Measurements from ENCODE around the gene SMC1A.
A peak's percentile ranks its signal among the peaks of the same experiment; 100 is the strongest.
"Not testable (repeated sequence)": the region's sequence is repeated elsewhere in the genome, so short reads cannot be mapped to it uniquely, and the experiment has no call there.

The SMC1A gene

DNA sequence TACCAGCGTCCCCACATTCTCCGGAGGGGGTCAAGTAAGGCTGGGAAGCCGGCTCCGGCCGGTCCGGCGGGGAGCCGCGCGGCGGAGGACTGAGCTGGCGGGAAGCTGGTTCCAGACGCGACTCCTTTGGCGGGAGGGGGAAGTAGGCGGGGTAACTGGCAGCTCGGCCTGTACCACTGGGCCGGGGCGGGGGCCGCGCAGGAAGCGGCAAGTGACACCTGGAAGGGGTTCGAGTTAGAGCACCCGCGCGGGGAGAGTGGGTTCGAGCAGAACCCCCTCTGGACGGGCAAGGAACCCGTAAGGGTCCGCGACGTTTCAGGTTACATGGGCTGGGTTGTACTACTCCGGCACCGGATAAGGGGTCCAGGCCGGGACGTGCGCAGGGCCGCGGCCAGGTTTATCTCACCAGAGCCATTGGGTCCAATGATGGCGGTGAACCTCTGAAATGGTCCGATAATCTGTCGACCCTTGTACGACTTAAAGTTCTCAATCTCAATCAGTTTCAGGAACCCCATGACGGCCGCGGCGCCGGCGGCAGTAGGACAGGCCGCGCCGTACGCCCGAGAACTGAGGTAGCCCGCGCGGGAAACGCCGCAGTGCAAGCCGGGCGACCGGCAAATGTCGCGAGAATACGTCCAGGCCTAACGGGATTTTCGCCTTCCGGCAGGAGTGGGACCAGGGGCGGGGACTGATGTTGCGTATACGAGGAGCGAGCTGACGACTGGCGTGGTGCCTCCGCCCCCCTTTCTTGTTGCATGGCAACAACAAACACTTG lies at the start of gene SMC1A:
Gene SMC1A (minus strand): TSS at position 569 of the 775 bp plus-strand sequence. CDS start 54 bp downstream, at position 515.
- peak; percentile 98 for DNase-seq

DNA sequence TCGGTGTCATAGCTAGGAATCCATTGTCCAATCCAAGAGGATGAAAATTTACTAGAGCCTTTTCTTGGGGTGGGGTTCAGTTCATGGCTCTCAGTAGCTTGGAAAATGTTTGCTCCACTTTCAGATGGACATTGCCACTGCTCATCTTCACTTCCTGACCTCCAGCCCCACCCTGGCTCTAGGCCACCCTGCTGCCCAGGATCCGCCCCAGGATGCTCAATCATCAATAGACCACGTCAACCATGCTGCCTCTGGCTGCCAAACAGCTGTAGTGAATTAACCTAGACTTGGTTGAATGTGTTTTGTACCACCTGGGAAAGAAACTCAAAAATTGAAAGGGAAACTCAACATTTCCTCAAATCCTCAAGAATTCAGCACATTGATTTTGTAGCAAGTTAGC lies 48.9 kb upstream of the SMC1A start:
- DNase-seq = no peak

DNA sequence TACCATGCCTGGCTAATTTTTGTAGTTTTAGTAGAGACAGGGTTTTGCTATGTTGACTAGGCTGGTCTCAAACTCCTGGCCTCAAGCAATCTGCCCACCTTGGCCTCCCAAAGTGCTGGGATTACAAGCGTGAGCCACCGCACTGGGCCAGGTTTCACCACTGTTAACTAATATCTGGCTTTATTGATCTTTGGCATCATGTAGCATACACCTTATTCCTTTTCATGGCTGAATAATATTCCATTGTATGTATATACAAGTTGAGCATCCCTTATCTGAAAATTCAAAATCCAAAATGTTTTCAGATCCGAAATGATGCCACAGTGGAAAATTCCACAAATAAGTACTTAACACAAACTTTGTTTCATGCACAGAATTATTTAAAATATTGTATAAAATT lies 46.2 kb upstream of the SMC1A start:
- DNase-seq = not testable (repeated sequence)

DNA sequence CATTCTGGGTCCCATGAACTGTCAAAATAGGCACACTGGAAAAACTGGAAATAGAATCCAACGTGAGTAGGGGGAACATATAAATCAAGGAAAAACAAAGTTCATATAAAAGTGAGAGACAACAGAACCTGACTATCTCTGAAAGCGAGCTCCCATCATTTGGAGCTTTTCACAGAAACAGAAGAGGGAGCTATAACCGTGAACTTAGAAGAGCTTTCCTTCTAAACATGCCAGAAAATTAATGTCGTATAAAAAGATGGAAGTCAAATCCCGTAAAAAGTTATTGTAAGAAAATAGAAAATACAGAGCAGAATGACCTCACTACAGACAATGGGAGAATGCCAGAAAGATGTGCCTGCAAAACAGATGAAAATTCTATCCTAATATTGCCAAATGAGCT lies 35.6 kb upstream of the SMC1A start:
- DNase-seq = no peak

DNA sequence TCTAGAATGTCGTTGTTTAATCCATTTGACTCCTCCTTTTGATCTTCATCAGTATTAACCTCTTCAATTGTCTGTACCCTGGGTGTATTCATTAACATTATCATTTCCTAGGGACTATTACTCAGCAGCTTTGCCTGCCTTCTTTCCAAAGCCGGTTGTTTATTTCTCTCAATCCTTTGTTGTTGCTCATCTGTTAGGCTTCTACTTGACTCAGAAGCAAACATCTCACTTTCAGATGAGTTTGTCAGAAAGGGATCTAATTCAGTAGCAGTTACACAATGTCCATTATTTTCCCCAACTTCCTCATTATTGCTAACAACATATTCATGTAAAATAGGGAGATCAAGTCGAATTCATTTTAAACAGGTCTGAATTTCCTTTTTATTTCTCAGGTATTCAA lies 33.8 kb upstream of the SMC1A start:
- DNase-seq = no peak

DNA sequence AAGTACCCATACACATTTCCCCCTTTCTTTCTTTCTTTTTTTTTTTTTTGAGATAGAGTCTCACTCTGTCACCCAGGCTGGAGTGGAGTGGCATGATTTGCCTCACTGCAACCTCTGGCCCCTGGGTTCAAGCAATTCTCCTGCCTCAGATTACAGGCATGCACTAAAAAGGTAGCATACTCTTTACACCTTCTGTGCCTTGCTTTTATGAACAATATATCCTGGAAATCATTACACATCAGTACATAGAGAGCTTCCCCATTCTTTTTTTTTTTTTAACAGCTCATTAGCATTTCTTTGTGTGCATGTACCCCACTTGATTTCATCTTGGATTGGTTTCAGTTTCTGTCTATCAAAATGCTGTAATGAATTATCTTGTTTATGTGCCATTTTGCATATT lies 30.4 kb upstream of the SMC1A start:
- DNase-seq = no peak

DNA sequence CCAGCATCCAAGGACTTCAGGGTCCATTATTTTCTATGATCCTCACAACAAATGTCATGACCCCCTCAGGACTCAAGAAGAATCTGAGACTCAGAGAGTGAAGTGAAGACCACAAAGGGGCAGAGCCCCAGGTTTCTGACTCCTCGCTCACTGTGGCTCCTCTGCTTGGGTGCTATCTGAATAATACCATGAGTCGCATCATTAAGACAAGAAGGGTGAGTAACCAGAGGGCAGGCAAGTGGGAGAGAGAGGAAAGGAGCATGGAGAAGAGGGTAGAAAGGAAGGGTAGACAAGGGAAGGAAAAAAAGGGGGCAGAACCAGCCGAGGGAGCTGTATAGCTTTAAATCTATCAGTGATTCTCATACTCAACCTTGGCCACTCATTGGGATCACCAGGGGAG lies 27.2 kb upstream of the SMC1A start:
- no peak for DNase-seq

DNA sequence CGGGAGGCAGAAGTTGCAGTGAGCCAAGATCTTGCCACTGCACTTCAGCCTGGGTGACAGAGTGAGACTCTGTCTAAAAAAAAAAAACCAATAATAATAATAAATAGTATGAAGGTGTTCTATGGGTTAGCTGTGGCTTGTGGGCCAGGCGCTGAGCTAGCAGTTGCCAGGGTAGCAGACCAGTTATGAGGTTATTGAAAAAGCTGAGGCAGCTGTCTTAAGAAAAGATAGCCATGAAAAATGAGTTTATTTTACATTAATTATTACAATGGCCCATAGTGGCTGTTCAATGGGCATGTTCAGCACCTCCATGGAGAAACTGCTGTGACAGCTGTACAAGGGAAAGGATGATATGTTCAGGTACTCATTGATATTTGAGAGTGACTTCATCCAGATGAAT lies 25.0 kb upstream of the SMC1A start:
- no peak for DNase-seq

DNA sequence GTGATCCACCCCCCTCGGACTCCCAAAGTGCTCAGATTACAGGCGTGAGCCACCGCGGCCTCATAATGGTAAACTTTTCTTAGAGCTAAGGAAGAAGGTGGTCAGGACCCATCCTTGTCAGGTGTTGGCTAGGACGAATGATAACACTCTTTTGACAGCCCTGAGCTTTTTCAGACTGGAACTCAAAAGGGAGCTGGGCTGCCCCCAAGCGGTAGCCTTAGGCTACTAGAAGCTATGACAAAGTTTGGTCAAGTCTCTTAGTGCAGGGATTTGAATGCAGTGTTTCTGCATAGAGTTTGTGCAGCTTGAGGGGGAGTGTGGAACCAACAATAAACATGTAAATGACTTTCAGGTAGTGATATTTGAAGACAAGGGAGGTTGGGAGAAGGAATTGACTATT lies 23.5 kb upstream of the SMC1A start:
- peak; percentile 67 for DNase-seq

DNA sequence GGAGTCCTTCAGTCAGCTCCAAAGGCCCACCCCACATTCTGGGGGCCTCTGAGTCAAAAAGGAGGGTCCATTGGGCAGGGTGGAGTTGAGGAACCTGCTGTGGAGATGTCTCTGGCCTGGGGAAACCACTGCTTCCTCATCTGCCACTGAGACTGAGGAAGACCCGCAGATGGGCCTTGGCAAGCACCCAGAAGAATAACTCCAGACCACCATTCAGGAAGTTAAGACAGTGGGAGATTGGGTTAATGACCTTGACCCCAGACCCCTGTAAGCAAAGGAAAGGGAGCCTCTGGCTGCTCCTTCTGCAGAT lies 19.8 kb upstream of the SMC1A start:
- DNase-seq = no peak

DNA sequence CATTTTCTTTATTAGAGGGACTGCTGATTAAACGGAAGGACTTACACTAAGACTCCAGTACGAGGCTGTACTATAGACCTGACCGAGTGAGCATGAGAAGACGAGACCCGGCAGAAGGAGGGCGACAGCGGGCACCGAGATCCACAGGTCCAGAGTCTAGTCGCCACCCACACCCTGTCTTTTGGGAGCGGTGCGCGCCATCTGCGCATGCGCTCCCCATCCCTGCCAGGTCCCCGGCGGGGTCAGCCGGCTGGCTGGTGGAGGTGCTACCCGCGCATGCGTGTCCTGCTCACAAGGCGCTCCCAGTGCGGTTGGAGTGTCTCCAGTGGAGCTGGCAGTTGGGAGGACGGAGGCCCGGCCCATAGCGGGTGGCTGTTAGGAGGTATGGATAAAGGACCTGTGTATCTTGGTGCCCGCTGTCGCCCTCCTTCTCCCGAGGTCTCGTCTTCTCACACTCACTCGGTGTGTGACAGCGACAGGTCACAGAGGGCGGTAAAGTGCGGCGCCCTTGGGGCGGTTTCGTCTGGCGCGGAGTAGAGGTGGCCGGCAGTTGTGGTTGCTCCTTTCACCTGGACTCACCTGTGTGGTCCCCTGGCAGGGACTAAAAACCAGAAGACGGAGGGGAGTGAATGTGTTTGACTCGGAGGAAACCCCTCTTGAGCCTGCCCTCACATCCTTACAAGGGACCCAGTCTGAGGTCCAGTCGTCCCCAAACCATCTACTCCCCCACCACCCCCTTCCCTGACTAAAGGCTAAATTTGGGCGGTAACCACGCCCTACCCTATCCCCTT lies 19.3 kb upstream of the SMC1A start:
- DNase-seq = peak; percentile 88

DNA sequence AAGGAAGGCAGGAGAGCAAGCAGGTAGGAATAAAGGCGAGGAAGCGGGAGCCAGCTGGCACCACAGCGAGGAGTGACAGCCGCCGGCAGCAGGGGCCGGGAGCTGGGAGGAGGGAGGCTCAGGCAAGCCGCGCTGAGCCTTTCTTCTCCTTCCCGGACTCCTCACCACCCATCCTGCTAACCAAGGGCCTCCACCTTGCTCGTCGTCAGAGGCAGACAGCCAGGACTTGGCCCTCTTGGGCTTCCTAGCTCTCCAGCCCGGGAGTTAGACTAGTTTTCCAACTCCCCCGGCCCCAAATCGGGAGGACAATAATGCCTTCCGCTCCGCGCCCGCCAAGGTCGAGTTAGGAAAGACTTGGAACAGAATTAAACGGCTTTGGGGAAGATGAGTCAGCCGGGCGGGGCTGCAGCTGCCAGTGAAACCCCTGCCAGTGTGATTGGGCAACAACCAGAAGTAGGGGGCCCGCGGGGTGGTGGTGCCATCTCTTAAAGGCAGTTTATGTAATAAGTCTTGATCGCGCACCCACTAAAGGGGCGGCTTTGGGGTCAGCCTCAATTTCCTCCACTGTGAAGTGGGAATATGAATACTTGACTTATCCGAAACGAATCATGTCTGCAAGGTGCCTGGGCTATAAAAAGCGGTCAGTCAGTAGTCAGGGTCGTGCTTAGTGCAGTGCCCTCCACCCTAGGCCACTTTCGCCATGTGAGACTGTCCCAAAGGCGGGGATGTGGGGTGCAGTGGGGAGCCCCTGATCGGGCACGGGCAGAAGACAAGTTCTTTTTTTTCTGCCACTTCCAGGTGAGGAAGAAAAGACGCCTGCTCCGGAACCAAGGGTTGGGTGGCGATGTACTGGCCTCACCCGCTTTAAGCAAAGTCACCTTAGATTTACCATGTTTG lies 18.4 kb upstream of the SMC1A start:
- DNase-seq = peak; percentile 68

DNA sequence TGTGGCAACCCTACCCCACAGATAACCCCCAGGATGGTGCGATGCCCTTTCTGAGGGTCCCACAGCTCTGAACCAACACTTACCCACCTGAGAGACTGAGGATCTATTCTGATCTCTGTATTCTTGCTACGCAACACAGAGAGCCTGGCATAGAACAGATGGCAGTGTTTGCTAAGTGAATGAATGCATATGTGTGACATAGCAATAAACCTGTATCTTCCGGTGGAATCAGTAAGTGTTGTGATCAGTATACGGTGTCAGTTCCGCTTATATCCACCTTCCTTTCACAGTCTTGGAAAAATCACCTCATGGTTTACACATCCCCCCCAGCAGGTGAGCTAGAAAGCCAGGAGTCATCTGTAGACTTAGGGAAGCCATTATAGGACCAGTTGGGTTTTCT lies 17.6 kb upstream of the SMC1A start:
- DNase-seq = no peak

DNA sequence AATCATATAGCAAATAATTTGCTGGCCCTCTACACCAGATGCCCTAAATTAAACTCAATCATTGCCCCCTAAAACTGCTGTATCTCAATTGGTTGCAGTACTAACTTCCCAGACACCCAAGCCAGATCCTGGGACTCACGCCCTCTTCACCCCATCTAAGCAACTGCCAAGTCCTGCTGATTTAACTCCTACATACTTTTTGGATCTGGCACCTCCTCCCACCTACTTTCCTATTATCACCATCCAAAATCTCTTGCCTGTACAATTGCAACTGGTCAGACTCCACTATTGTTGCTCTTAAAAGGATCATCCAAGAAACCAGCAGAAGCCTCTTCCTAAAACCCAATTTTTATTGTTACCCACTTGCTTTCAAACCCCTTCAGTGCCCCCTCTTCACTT lies 16.4 kb upstream of the SMC1A start:
- no peak for DNase-seq

DNA sequence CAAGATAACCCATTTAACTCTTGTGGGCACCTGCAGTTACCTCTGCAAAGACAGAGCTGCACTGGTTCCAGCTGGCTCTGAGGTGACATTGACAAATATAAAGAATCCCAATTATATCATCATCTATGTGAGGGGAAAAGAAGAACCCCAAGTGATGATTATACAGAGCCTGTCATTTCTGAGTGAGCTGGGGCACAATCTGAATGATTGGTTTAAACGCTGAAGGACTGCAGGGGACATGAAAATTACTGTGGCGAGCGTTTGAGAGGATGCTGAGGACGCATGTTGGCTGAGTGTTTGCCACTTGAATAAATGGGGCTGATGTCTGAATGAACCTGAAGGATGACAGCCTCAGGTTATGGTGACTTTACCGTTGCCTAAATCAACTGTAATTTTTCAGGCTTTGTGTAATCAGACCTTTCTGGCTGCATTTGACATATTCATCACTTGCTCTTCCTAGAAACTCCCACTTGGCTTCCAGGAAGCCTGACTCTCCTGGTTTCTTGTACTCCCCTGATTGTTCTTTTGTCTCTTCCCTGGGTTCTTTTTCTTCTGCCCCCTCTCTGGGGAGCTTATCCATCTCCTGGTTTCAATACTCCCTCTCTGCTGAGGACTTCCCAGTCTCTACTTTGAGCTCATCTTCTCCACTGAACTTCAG lies 15.8 kb upstream of the SMC1A start:
- no peak for DNase-seq

DNA sequence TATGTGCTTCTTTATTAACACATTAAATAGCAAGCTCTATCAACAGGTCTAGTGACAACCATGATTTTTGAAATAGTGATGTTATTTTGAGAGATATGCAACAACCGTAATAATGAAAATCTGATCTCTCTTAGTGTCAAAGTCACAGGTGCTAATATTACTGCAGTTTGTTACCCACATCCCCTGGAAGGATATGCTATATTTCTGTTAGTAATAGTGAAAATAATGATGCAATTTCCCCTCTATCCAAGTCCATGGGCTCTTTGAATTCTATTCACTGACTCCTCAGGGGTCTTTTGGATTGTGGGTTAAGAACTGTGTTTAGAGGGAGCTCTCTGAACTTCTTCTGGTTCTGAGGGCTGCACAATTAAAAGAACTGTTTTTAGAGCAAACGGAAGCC lies 14.8 kb upstream of the SMC1A start:
- no peak for DNase-seq

DNA sequence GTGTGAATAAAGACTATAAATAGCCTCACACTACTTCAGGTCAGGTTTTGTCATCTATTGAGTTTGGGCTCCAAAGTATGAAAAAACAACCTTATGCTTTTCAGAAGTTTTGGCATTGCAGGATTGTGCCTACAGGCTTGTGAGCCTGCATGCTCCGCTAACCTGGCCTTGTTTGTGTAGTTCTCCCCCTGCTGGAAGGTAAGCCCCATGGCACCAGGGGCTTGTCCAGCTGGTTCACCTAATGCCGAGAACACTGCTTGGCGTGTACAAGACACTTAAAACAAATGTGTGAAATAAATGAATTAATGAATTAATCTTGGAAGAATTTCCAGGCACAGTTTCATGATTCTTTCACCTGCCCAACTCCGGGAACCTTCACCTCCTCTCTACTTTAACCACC lies 13.5 kb upstream of the SMC1A start:
- DNase-seq = peak; percentile 79

DNA sequence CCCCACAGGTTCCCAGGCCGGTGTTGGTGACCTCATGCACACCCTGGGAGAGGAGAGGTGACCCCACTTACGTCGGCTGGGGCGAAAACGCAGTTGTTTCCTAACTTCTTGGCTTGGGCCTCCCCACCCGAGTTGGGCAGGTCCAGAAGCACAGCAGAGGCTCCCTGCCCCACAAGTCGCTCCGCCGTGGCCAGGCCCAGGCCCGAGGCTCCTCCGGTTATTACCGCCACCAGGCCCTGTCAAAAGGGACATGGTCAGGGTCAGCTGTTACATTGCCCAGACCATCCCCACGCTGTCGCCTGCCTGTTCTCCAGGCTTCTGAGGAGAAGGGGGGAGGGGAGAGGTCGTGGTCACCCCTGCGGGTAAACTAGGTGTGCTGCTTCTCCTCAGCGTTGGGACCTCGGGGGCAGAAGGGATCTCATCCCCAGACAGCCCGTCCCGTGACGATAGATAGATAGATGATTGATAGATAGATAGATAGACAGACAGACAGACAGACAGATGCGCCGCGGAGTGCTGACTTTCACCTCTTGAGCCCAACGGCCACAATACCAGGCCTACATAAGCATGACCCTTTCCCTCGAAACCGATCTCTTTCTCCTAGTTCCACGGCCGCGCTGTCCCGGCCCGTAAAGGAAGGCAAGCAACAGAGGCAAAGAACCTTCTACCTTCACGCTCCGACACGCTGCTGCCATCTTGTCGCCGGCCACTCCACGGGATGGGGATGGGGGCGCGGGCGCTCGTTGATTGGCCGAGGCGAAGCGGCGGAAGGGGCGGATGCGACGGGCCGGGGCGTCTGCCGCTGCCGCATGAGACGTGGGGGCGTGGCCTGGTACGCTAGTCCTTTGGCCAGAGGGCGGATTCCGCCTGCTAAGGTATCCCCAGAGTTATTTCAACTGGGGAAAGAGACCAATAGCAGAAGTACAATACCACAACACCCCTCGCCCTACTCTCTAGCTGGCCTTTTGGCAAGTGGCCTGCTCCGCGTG lies 11.5 kb upstream of the SMC1A start, which contains the start of gene HSD17B10:
Gene HSD17B10 (minus strand): TSS at position 720 of the 989 bp plus-strand sequence. CDS start 25 bp downstream, at position 695.
- DNase-seq = peak; percentile 90

DNA sequence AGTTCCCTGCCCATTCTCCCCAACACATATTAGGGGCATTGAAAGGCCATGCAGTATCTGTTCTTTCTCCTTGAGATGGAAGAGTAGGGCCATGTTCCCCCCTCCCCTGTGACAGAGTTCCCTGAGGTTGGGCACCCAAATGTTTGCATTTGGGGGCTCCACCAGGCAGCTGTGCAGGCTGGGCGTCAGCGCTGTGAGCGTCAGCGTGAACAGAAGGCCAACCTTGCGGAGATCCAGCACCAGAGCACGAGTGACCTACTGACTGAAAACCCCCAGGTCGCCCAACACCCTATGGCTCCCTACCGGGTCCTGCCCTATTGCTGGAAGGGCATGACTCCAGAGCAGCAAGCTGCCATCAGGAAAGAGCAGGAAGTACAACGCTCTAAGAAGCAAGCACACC lies 7.8 kb upstream of the SMC1A start:
- DNase-seq = no peak

DNA sequence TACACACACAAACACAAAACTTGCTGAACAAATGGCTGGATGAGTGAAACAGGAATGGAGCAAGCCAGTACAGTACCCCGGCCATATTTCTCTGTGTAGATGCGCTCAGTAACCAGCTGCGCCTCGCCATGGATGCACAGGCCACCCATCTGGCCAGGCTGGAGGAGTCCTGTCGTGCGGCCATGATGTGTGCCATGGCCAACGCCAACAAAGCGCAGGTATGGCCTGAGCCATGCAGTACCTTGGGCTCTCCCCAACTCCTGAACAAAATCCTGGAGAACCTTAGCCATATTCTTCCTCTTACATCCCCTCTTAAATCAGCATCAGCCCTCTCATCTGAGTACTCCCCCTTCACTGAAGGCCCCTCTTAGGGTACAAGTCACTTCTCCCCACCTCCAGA lies 7.3 kb upstream of the SMC1A start:
- no peak for DNase-seq

DNA sequence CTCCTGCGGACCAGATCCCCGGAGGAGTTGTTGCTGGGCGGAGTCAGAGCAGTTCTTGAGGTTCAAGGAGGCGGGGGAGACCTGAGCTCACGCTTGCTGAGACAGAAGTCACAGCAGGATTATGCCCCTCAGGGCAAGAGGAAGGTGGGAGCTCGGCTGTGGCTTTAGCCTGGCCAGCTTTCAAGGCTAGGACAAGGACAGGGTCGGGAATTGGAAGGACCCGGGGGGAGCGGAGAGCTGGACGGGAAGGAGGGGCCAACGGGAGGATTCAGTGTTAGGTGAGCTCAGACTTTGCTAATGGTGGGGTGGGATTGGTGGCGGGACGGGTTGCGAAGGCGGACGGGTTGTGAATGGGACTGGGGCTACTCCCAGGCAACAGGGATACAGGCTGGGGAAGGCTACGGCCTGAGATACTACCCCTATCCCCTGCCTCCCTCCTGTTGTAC lies 430 bp upstream of the SMC1A start, which contains the start of gene RIBC1:
Gene RIBC1 (plus strand): TSS at position 13 of the 446 bp plus-strand sequence. CDS start 3,404 bp downstream, outside the sequence.
- DNase-seq = no peak

DNA sequence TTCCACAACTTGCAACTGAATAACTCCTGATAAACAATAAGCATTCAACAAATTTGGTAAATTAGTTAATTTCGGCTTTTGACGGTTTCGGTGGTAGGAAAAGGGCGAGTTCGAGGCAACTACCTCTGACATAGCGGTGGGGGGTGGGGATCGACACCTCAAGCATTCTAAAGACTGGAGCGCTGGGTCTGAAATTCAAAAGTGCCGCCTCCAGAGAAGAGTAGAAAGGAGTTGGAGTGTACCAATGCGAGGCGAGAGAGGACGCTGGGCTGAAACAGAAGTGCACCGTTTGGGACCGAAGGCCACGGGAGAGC lies 725 bp downstream of the SMC1A start:
- DNase-seq = no peak

Data from activated CD8-positive, alpha-beta memory T cell treated with anti-CD3 and anti-CD28 coated beads for 24 hours (primary cell).